Activated CD4-positive, alpha-beta T cell treated with anti-CD3 and anti-CD28 coated beads for 36 hours (primary cell): ENCODE results near the gene ERC2. TPM values are rescaled to one million over a fixed set of nuclear protein-coding genes. Genes with fewer than 3 reads are reported as not detected.
A peak's percentile ranks its signal among the peaks of the same experiment; 100 is the strongest.

ENCODE experiments used
- ATAC-seq: fragments of 200-7000 bp; cut with Tn5 transposase; one replicate; pipeline ENCODE4 v1.10.0; 2021; ENCODE audit warnings: mild to moderate bottlenecking, moderate library complexity
- CTCF ChIA-PET: fragments of 350-600 bp; sonication (Branson Sonifier 250); formaldehyde crosslinking; loops from one replicate; lab custom pipeline; 2021; ENCODE audit warnings: antibody characterized with exemption; lab: Charles Lee
- POLR2A ChIA-PET: fragments of 350-600 bp; sonication (Branson Sonifier 250); formaldehyde crosslinking; loops from one replicate; lab custom pipeline; 2021; ENCODE audit warnings: antibody characterized with exemption, inconsistent platforms; lab: Charles Lee
- DNase-seq: peaks from one replicate; pipeline ENCODE4 v3.0.0-alpha.2; 2020
- H3K27ac Mint-ChIP-seq: one replicate; pipeline ENCODE4 v1.8.0; 2021; ENCODE audit warnings: mixed read lengths
- H3K27me3 Mint-ChIP-seq: one replicate; pipeline ENCODE4 v1.8.0; 2021; ENCODE audit warnings: mixed read lengths
- H3K36me3 Mint-ChIP-seq: one replicate; pipeline ENCODE4 v1.8.0; 2021; ENCODE audit warnings: low read depth, mixed read lengths
- H3K4me1 Mint-ChIP-seq: one replicate; pipeline ENCODE4 v1.8.0; 2021; ENCODE audit warnings: mixed read lengths
- H3K4me3 Mint-ChIP-seq: one replicate; pipeline ENCODE4 v1.8.0; 2021; ENCODE audit warnings: mild to moderate bottlenecking, moderate library complexity, mixed read lengths
- H3K9me3 Mint-ChIP-seq: one replicate; pipeline ENCODE4 v1.8.0; 2021; ENCODE audit warnings: low read depth, mixed read lengths
- intact Hi-C, 2 experiments: fragments of 100-400 bp; cut with DNase I in 1 of 2; cut with micrococcal nuclease in 1 of 2; formaldehyde crosslinking; loops; one replicate each; pipeline versions ENCODE4 v1.14.2 to v1.15.1; 2022 to 2024; cut with DNase I, micrococcal nuclease
- total RNA-seq, 2 experiments: library from RNA; stranded (reverse); gene quantifications; one replicate each; pipeline ENCODE4 v1.2.3, GENCODE V29; 2021

Gene ERC2
- total RNA-seq, 2 experiments from 2014 or later = not detected

DNA sequence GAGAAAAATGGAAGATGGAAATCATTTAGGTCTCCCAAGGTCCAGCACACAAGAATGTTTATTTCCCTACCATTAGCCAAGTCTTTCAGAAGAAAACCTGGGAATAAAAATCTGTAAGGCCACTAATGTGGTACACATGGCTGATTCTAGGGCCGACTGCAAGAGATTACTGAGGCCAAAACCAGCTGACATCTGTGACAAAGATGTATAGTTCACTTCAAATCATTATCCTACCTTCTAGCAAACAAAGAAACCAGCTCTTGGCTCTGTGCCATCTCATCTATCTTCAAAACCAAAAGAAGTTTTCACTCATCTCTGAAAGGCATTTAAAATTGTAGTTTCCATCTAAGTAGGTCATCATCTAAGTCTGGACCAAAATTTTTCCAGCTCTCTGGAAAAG is 43.9 kb downstream of the ERC2 start:
- no peak for ATAC-seq
- Mint-ChIP-seq H3K27me3 (peaks cover 18% of the 10 kb centered on the region), H3K9me3 (no peaks in the 10 kb centered on the region), H3K4me1 (no peaks in the 10 kb centered on the region), H3K27ac (no peak overlapping the region), H3K4me3 (no peak overlapping the region), H3K36me3 (no peaks in the 10 kb centered on the region)
- CTCF ChIA-PET = interaction anchor here (0.6 kb wide), 1 partner anchor 564 kb away, joined by 3 read pairs; no protein-coding TSS in a partner anchor
- POLR2A ChIA-PET = no interaction called here
- intact Hi-C loops = no loop called here
- no peak for DNase-seq

DNA sequence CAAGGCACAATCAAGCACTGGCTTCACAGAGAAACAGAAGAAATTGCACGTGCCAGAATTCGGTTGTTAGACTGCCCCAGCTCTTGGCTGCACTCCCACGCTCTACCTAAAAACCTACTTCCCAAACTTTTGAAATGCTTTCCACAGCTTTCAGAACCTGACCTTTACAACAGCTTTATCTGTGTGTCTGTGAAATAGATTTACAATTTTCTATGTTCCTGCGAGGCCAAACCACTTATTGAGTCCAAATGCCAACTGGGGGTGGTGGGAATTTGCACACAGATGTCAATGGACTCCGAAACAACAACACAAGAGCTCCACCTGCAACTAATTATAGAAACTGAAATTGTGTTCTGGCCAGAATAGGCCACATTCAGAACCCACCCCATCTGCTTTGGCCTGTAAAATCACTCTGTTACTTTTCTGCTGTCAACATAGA is 44.6 kb downstream of the ERC2 start:
- intact Hi-C loops = no loop called here
- no peak overlapping the region for H3K4me3 Mint-ChIP-seq
- no peak overlapping the region for H3K27ac Mint-ChIP-seq
- H3K27me3 Mint-ChIP-seq = peaks cover 16% of the 10 kb centered on the region
- DNase-seq (no peak), ATAC-seq (no peak)
- H3K36me3 Mint-ChIP-seq = no peaks in the 10 kb centered on the region
- ChIA-PET POLR2A (no interaction called here), CTCF (no interaction called here)
- no peaks in the 10 kb centered on the region for H3K9me3 Mint-ChIP-seq
- no peaks in the 10 kb centered on the region for H3K4me1 Mint-ChIP-seq

DNA sequence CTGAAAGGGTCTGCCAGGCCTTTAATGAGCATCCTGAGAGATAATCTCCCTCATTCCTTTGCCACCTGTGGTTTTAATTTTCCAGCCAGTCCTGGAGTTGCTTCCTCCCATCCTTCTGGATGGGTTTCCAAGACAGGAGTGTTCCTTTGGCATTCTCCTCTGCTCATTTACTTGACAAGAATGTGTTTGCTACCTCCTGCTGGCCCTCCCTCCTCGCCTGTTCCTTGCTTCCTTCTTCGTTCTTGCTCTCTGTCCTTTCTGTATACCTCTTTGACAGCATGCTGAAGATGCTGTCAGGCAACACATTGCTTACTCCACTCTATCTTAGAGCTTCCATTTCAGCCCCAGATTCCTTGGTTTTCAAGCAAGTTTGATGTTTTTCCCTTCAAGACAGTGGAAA is 46.0 kb downstream of the ERC2 start:
- DNase-seq (no peak), ATAC-seq (no peak)
- Mint-ChIP-seq H3K4me3 (no peak overlapping the region), H3K9me3 (no peaks in the 10 kb centered on the region), H3K27ac (no peak overlapping the region), H3K36me3 (no peaks in the 10 kb centered on the region), H3K27me3 (peaks cover 11% of the 10 kb centered on the region), H3K4me1 (no peaks in the 10 kb centered on the region)
- intact Hi-C loops = no loop called here
- ChIA-PET CTCF (no interaction called here), POLR2A (no interaction called here)

DNA sequence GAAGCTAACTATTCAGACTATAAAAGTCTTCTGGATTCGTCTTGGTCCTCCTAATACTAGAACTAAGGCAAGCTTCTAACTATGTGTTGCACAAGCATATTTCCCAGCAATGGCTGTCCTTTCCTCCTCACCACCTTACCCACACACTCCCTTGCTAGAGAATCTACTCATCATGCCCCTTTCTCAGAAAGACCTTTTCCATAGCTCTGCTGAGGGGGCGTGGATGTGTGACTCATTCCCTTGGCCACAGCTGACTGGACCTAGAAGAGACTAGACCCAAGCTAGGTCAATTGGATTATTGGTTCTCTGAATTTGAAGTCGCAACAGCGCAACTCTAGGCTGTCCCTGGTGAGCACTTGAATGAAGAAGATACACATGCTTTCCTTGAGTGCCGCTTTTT is 47.1 kb downstream of the ERC2 start:
- H3K27ac Mint-ChIP-seq = no peak overlapping the region

DNA sequence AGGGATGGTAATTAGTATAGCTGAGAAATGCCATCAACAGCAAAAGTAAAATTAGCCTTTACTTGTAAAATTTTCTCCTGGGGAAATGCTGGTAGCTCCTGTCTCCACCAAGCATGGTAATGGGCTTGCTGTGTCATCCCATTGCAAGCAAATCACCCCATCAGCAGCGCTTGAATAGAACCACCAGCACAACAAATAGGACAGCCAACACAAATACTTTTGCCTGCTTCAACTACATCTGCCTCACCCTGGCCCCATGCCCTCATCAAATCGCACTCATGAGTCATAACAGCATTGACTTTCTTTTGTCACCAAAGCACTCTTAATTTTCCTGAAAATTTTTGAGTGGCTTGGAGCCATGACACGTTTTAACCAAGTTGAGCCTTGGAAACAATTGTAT is 52.6 kb downstream of the ERC2 start:
- H3K27ac Mint-ChIP-seq = no peak overlapping the region
- intact Hi-C loops = no loop called here
- POLR2A ChIA-PET = no interaction called here
- H3K4me3 Mint-ChIP-seq = no peak overlapping the region
- ATAC-seq (no peak), DNase-seq (no peak)
- H3K36me3 Mint-ChIP-seq = no peaks in the 10 kb centered on the region
- no peaks in the 10 kb centered on the region for H3K9me3 Mint-ChIP-seq
- CTCF ChIA-PET = no interaction called here
- no peaks in the 10 kb centered on the region for H3K4me1 Mint-ChIP-seq
- H3K27me3 Mint-ChIP-seq = peaks cover 8% of the 10 kb centered on the region

More for the DNA sequence above, 47.1 kb downstream of the ERC2 start:
- Mint-ChIP-seq H3K9me3 (no peaks in the 10 kb centered on the region), H3K36me3 (no peaks in the 10 kb centered on the region), H3K4me3 (no peak overlapping the region), H3K27me3 (peaks cover 8% of the 10 kb centered on the region), H3K4me1 (no peaks in the 10 kb centered on the region)
- ATAC-seq (no peak), DNase-seq (peak; percentile 25)
- intact Hi-C loops = no loop called here
- ChIA-PET POLR2A (no interaction called here), CTCF (no interaction called here)

DNA sequence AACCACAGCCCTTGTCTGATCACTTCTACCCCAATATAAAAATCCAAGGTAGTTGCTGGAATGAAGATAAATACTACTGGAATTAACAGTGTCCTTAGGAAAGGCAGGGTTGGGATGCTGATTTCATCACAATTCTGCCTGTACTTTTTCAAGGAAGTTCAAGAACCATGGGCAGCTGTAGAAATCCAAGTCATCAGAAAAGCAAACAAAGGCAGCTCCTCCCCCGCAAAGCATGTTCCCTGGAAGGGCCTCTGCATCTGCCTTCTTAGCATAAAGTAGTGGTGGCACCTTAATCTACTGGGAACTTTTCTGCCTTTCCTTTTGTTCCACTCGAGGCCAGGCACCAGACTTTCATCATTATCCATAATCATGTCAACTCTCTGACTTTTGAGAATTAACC is 54.4 kb downstream of the ERC2 start:
- H3K36me3 Mint-ChIP-seq = no peaks in the 10 kb centered on the region
- intact Hi-C loops = no loop called here
- ChIA-PET CTCF (no interaction called here), POLR2A (no interaction called here)
- H3K9me3 Mint-ChIP-seq = no peaks in the 10 kb centered on the region
- ATAC-seq (no peak), DNase-seq (no peak)
- no peak overlapping the region for H3K4me3 Mint-ChIP-seq
- H3K27ac Mint-ChIP-seq = no peak overlapping the region
- H3K27me3 Mint-ChIP-seq = peaks cover 7% of the 10 kb centered on the region
- no peaks in the 10 kb centered on the region for H3K4me1 Mint-ChIP-seq

DNA sequence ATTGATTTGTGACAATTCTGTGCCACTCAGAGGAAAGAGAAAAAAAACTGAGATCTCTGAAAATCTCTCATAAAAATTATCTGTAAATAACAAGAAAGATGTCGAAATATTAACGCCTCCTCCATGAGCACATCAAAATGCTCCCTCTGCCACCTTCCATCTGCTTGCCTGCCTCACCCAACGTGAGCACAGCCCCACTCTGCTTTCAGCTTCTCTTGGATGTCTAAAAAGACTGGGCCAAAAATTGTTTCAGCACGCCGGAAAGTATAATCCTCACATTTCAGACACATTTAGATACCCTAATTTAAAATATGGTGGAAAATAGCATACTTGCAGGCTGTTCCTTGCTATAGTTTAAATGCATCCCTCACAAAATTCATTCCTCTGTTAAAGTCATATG is 57.1 kb downstream of the ERC2 start:
- Mint-ChIP-seq H3K36me3 (no peaks in the 10 kb centered on the region), H3K4me1 (no peaks in the 10 kb centered on the region), H3K27ac (no peak overlapping the region), H3K4me3 (no peak overlapping the region), H3K9me3 (no peaks in the 10 kb centered on the region), H3K27me3 (peaks cover 9% of the 10 kb centered on the region)
- ATAC-seq (no peak), DNase-seq (no peak)
- intact Hi-C loops = no loop called here
- POLR2A ChIA-PET = no interaction called here
- CTCF ChIA-PET = no interaction called here

DNA sequence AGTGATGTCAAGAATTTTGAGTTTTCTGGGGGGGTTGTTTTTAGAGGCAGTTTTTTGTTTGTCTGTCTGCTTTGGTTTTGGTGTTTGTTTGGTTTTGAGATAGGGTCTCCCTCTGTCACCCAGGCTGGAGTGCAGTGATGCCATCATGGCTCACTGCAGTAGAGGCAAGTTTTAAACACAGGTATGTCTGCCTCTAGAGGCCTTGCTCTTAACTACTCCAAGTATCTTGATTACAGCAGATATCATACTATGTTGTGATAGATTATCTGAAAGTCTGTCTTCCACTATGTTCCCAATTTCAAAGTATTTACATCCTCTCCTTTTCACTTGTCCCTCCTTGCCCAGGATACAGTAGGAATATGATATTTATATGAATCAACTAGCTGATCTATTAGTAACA is 57.7 kb downstream of the ERC2 start:
- H3K9me3 Mint-ChIP-seq = no peaks in the 10 kb centered on the region
- POLR2A ChIA-PET = no interaction called here
- intact Hi-C loops = no loop called here
- DNase-seq = no peak
- H3K27ac Mint-ChIP-seq = no peak overlapping the region
- no peaks in the 10 kb centered on the region for H3K36me3 Mint-ChIP-seq
- H3K4me3 Mint-ChIP-seq = no peak overlapping the region
- ATAC-seq = no peak
- H3K4me1 Mint-ChIP-seq = no peaks in the 10 kb centered on the region
- CTCF ChIA-PET = interaction anchor here (0.8 kb wide), 1 partner anchor 35 kb away, joined by 3 read pairs; no protein-coding TSS in a partner anchor
- peaks cover 8% of the 10 kb centered on the region for H3K27me3 Mint-ChIP-seq

DNA sequence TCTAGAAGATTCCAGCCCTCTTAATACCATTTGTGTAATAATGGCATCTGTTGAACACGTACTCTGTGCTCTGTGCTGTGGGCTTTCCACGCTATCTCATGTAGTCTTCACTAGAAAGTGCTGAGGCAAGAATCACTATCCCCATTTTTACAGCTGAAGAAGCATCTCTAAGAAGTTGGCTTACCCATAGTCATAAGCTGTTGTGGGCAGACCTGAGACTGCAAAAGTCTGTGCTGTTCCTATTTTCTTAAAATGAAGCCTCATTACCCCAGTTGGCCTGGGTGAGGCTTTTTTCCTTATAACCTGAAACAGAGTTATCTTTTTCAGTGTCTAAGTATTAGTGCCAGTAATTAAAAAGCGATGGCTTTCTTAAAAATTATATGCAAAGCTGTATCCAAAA is 58.5 kb downstream of the ERC2 start:
- H3K9me3 Mint-ChIP-seq = no peaks in the 10 kb centered on the region
- ATAC-seq = no peak
- no peak overlapping the region for H3K27ac Mint-ChIP-seq
- POLR2A ChIA-PET = no interaction called here
- H3K27me3 Mint-ChIP-seq = peaks cover 8% of the 10 kb centered on the region
- H3K36me3 Mint-ChIP-seq = no peaks in the 10 kb centered on the region
- no peak for DNase-seq
- intact Hi-C loops = no loop called here
- CTCF ChIA-PET = interaction anchor here (0.8 kb wide), 1 partner anchor 36 kb away, joined by 3 read pairs; no protein-coding TSS in a partner anchor
- no peaks in the 10 kb centered on the region for H3K4me1 Mint-ChIP-seq
- no peak overlapping the region for H3K4me3 Mint-ChIP-seq

DNA sequence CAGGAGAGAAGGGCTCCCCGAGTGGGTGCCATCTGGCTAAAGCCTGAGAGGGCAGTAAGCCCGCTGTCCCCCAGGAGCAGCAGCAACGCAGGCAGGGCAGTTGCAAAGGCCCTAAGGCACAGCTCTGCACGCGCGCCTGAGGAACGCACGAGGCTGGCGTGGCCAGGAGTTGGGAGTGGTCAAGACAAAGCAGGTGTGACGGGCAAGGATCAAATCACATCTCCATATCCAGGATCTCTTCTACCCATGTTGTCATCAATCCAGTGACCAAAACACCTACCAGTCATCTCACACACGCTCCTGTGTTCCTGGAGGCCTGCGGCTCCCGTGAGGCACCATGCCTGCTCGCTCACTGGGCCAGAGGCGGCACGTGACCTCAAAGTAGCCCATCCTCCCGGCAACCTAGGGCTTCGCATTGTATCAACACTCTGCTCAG is 59.5 kb downstream of the ERC2 start:
- intact Hi-C loops = no loop called here
- H3K4me1 Mint-ChIP-seq = no peaks in the 10 kb centered on the region
- peaks cover 8% of the 10 kb centered on the region for H3K27me3 Mint-ChIP-seq
- ChIA-PET POLR2A (no interaction called here), CTCF (no interaction called here)
- H3K4me3 Mint-ChIP-seq = no peak overlapping the region
- no peak overlapping the region for H3K27ac Mint-ChIP-seq
- no peaks in the 10 kb centered on the region for H3K36me3 Mint-ChIP-seq
- ATAC-seq (no peak), DNase-seq (no peak)
- H3K9me3 Mint-ChIP-seq = no peaks in the 10 kb centered on the region

DNA sequence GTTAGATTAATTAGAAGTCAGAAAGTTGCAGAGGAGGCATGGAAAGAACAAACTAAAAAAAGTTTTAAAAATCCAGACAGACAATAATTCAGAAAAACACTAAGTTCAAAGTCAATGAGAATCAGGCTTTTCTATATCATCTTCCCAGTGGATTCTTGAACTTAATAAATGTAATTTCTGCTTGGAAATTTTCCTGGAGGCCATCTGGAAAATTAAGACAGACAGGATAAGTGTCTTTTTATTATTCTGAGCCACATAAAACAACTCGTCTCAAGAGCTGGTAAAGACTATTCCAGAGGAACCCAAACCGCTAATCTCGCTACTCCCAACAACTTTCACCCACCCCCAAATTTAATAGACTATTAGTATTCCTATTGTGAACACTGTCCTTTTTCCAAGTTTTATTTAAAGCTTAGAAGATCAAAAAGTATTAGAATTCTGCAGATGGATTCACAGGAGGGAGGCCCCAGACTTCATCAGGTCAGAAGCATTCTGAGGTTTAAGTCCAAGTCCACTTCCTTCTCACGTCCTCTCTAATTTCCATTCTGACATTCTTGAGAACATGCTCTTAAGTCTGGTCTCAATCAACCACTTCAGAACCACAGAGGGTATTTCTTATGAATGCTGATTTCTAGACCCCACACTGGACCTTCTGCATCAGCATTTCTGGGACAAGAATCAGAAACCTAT is 61.3 kb downstream of the ERC2 start:
- POLR2A ChIA-PET = no interaction called here
- CTCF ChIA-PET = no interaction called here
- ATAC-seq = no peak
- no peak for DNase-seq
- no peaks in the 10 kb centered on the region for H3K9me3 Mint-ChIP-seq
- no peaks in the 10 kb centered on the region for H3K36me3 Mint-ChIP-seq
- intact Hi-C loops = no loop called here
- H3K4me3 Mint-ChIP-seq = no peak overlapping the region
- no peaks in the 10 kb centered on the region for H3K4me1 Mint-ChIP-seq
- no peak overlapping the region for H3K27ac Mint-ChIP-seq
- H3K27me3 Mint-ChIP-seq = peaks cover 13% of the 10 kb centered on the region

DNA sequence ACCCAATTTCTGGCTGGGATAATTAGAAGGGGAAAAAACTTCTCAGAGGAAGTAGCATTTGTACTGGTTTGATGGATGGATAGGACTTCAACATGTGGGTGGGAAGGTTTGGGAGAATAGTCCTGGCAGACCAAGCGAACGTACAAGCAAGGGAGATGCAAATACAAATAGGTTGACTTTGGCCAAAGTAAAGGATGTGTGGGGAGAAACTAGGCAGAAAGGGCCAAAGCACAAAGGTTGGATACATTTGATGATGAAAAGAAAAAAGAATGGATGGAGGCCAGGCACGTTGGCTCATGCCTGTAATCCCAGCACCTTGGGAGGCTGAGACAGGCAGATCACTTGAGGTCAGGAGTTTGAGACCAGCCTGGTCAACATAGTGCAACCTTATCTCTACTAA is 63.4 kb downstream of the ERC2 start:
- H3K36me3 Mint-ChIP-seq = no peaks in the 10 kb centered on the region
- H3K9me3 Mint-ChIP-seq = no peaks in the 10 kb centered on the region
- POLR2A ChIA-PET = interaction anchor here (0.6 kb wide), 1 partner anchor 9 kb away, joined by 3 read pairs; no protein-coding TSS in a partner anchor
- ATAC-seq = no peak
- no peak overlapping the region for H3K27ac Mint-ChIP-seq
- H3K4me3 Mint-ChIP-seq = no peak overlapping the region
- intact Hi-C loops = no loop called here
- no peak for DNase-seq
- no peaks in the 10 kb centered on the region for H3K4me1 Mint-ChIP-seq
- CTCF ChIA-PET = no interaction called here
- H3K27me3 Mint-ChIP-seq = peaks cover 16% of the 10 kb centered on the region
